K562 (cell line): ENCODE measurements around the gene ACCSL. TPM values are rescaled to one million over a fixed set of nuclear protein-coding genes. Genes with fewer than 3 reads are reported as not detected.
A peak's percentile ranks its signal among the peaks of the same experiment; 100 is the strongest.

Experiments
- ESRRA ChIP-seq: fragments of 450-650 bp; IDR thresholded peaks from 2 replicates; pipeline ENCODE4 v1.6.1; 2014; ENCODE audit warnings: low read depth, mild to moderate bottlenecking, moderate library complexity, borderline replicate concordance
- FUS ChIP-seq: fragments of 200-400 bp; formaldehyde crosslinking; optimal IDR thresholded peaks from 2 replicates; pipeline ENCODE3; 2017; ENCODE audit warnings: low read depth, low read length
- GATA2 ChIP-seq: sonication (generic); formaldehyde crosslinking; IDR thresholded peaks from 2 replicates; pipeline ENCODE4 v1.4.0; 2020; ENCODE audit warnings: mild to moderate bottlenecking, missing genetic modification reagents
- ILK ChIP-seq: fragments of 450-650 bp; IDR thresholded peaks from 2 replicates; pipeline ENCODE4 v1.6.1; 2016; ENCODE audit warnings: missing genetic modification characterization, low read depth, mild to moderate bottlenecking, missing compliant biosample characterization, moderate library complexity, borderline replicate concordance
- JUND ChIP-seq, 2 experiments: IDR thresholded peaks; 2 replicates in 1 of 2; 3 replicates in 1 of 2; pipeline ENCODE4 v1.6.1; 2011; ENCODE audit warnings: borderline replicate concordance in 2 of 2, low read depth in 2 of 2, low read length in 2 of 2, improper control_type of control experiment in 1 of 2, missing biosample characterization in 1 of 2, missing genetic modification characterization in 1 of 2, missing genetic modification reagents in 1 of 2
- KAT2B ChIP-seq: IDR thresholded peaks from one replicate; pipeline ENCODE4 v1.6.1; 2012; ENCODE audit warnings: low read depth, mild to moderate bottlenecking, control low read depth, inconsistent platforms, low read length, moderate library complexity
- MAZ ChIP-seq, 2 experiments: fragments of 450-650 bp in 1 of 2; sonication (generic) in 1 of 2; formaldehyde crosslinking; IDR thresholded peaks in 1 of 2; conservative IDR thresholded peaks in 1 of 2; 2 replicates each; pipeline versions ENCODE4 v1.4.0 to v1.5.0; 2020; ENCODE audit warnings: mild to moderate bottlenecking in 1 of 2, missing genetic modification reagents in 1 of 2
- MECOM ChIP-seq: fragments of 250-450 bp; sonication (Bioruptor Pico); IDR thresholded peaks from 2 replicates; pipeline ENCODE4 v1.8.0; 2022; ENCODE audit warnings: inconsistent platforms
- NR2F6 ChIP-seq: fragments of 450-650 bp; formaldehyde crosslinking; IDR thresholded peaks from 2 replicates; pipeline ENCODE4 v1.4.0; 2020; ENCODE audit warnings: mild to moderate bottlenecking
- POLR2AphosphoS5 ChIP-seq: IDR thresholded peaks from 2 replicates; pipeline ENCODE4 v1.6.1; 2011; ENCODE audit warnings: mild to moderate bottlenecking, low read depth, low read length, moderate library complexity; ENCODE audit not compliant: control insufficient read depth, insufficient read depth
- POU5F1 ChIP-seq: fragments of 150-350 bp; IDR thresholded peaks from 2 replicates; pipeline ENCODE4 v1.6.1; 2014; ENCODE audit warnings: borderline replicate concordance, low read length, low read depth, mild to moderate bottlenecking; ENCODE audit not compliant: partially characterized antibody
- RBM25 ChIP-seq: fragments of 200-400 bp; formaldehyde crosslinking; IDR thresholded peaks from 2 replicates; pipeline ENCODE4 v1.6.1; 2018; ENCODE audit warnings: low read length, low read depth, moderate library complexity; ENCODE audit not compliant: severe bottlenecking
- SMAD2 ChIP-seq: fragments of 150-350 bp; IDR thresholded peaks from 2 replicates; pipeline ENCODE4 v1.6.1; 2014; ENCODE audit warnings: low read depth, mild to moderate bottlenecking, low read length
- SP2 ChIP-seq: IDR thresholded peaks from 2 replicates; pipeline ENCODE4 v1.6.1; 2011; ENCODE audit warnings: mild to moderate bottlenecking, low read depth, low read length, moderate library complexity; ENCODE audit not compliant: poor library complexity, severe bottlenecking; ENCODE audit errors: extremely low read depth
- TFAM ChIP-seq: fragments of 250-450 bp; sonication (Bioruptor Pico); conservative IDR thresholded peaks from 2 replicates; pipeline ENCODE4 v1.5.0; 2021; ENCODE audit warnings: mild to moderate bottlenecking, moderate library complexity
- ZBTB49 ChIP-seq: sonication (generic); formaldehyde crosslinking; IDR thresholded peaks from 2 replicates; pipeline ENCODE4 v1.8.0; 2022; ENCODE audit warnings: missing genetic modification reagents, mild to moderate bottlenecking, borderline replicate concordance
- ZNF232 ChIP-seq: sonication (generic); formaldehyde crosslinking; IDR thresholded peaks from 2 replicates; pipeline ENCODE4 v1.8.0; 2022; ENCODE audit warnings: mild to moderate bottlenecking, missing genetic modification reagents
- ZNF347 ChIP-seq: fragments of 450-650 bp; formaldehyde crosslinking; IDR thresholded peaks from 2 replicates; pipeline ENCODE4 v1.4.0; 2020; ENCODE audit warnings: low read depth, mild to moderate bottlenecking, moderate library complexity
- ZNF444 ChIP-seq: fragments of 250-450 bp; sonication (Bioruptor Pico); IDR thresholded peaks from 2 replicates; pipeline ENCODE4 v1.4.0; 2020; ENCODE audit warnings: mild to moderate bottlenecking, moderate library complexity
- ZNF699 ChIP-seq: fragments of 250-450 bp; sonication (Bioruptor Pico); IDR thresholded peaks from 2 replicates; pipeline ENCODE4 v1.8.0; 2021; ENCODE audit warnings: mild to moderate bottlenecking, moderate library complexity; ENCODE audit not compliant: insufficient replicate concordance
- ZNF785 ChIP-seq: fragments of 250-450 bp; sonication (Bioruptor Pico); IDR thresholded peaks from 2 replicates; pipeline ENCODE4 v1.4.0; 2020; ENCODE audit warnings: mild to moderate bottlenecking
- polyA plus RNA-seq, 8 experiments: library from polyadenylated mRNA; depleted of rRNA in 4 of 8; stranded (reverse) in 5 of 8; unstranded in 3 of 8; fragments of >200 nt; fragmentation: Nextera tagmentation in 2 of 8; fragmentation: Illumina TruSeq in 1 of 8; extraction: Ambion mirVana in 2 of 8; extraction: Trizol in 1 of 8; gene quantifications; 2 replicates each; pipeline versions ENCODE4 v1.2.1 to v1.2.3, GENCODE V29; 2011 to 2014; ENCODE audit warnings: inconsistent platforms in 1 of 8, missing spikeins in 1 of 8
- total RNA-seq, 7 experiments: library from RNA; depleted of rRNA in 6 of 7; stranded (reverse); fragments of >200 nt in 6 of 7; fragmentation: Illumina TruSeq in 2 of 7; extraction: Trizol in 2 of 7; gene quantifications; 2 replicates each; pipeline versions ENCODE4 v1.2.1 to v1.2.3, GENCODE V29; 2011 to 2021; ENCODE audit warnings: low replicate concordance in 1 of 7
- TF ChIP-seq, protein P1 (sequence below): IDR thresholded peaks from 2 replicates; pipeline ENCODE4 v1.6.1; 2014; ENCODE audit warnings: antibody characterized with exemption

ACCSL gene
- total and polyA plus RNA-seq, 9 of the 15 experiments (the other 6 are each of a cell fraction or from before 2014, with no cell fraction given) = not detected

DNA sequence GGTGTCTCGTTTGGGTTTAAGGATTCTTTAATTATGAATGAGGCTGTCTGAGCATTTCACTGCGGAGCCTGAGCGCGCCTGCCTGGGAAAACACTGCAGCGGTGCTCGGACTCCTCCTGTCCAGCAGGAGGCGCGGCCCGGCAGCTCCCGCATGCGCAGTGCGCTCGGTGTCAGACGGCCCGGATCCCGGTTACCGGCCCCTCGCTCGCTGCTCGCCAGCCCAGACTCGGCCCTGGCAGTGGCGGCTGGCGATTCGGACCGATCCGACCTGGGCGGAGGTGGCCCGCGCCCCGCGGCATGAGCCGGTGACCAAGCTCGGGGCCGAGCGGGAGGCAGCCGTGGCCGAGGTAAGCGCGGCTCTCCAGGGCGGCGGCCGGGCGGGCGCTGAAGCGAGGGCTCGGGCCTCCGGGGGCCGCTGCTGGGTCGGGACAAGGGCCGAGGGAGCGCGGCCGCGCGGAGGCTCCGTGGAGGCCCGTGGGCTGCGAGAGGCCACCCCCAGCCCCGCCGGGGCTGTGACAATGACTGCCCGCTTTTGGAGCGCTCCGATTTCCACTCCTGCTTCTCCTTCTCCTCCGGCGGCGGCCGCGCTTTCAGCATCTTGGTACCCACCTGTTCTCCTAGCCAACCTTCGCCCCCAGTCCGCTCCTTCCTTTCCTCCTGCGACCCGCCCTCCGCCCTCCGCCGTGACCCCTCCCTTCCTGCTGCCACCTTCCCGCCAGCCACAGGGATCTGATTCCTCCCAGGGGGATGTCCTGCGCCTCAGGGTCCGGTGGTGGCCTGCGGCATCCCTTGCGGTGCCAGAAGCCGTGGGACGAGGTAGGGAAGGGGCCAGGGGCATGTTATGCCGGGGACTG, 48.0 kb downstream of the ACCSL start, which contains the start of gene EXT2 (continued):
- no peak for TF ChIP-seq TFAM (CRISPR knock-in tag)
- TF ChIP-seq, protein P1, sequence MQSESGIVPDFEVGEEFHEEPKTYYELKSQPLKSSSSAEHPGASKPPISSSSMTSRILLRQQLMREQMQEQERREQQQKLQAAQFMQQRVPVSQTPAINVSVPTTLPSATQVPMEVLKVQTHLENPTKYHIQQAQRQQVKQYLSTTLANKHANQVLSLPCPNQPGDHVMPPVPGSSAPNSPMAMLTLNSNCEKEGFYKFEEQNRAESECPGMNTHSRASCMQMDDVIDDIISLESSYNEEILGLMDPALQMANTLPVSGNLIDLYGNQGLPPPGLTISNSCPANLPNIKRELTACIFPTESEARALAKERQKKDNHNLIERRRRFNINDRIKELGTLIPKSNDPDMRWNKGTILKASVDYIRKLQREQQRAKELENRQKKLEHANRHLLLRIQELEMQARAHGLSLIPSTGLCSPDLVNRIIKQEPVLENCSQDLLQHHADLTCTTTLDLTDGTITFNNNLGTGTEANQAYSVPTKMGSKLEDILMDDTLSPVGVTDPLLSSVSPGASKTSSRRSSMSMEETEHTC = 0 out of 2 replicates have a peak, but pooled peaks have one; percentile 5
- no peak for TF ChIP-seq NR2F6 (CRISPR knock-in tag)
- TF ChIP-seq ESRRA = 0 out of 2 replicates have a peak, but pooled peaks have one; percentile 17
- TF ChIP-seq ZNF785 (CRISPR knock-in tag) = no peak
- TF ChIP-seq ZNF699 (CRISPR knock-in tag) = no peak
- TF ChIP-seq ZNF444 (CRISPR knock-in tag) = no peak
- peak; percentile 36 for TF ChIP-seq SP2
- TF ChIP-seq MAZ (CRISPR knock-in tag; conservative IDR thresholded peaks at IDR 0.05 in 1 of 2, IDR thresholded peaks at IDR 0.05 in 1 of 2) = peak in 1 of 2 experiments; percentile 74; a peak in 1 of 4 replicates
- TF ChIP-seq JUND (IDR thresholded peaks at IDR 0.05; ENCODE audit: borderline replicate concordance, low read depth, low read length) = peak; percentile 53; the same call in 1 of the 2 replicates
- no peak for TF ChIP-seq JUND (tag; IDR thresholded peaks at IDR 0.05; ENCODE audit: borderline replicate concordance, low read depth, low read length)
- no peak for TF ChIP-seq ILK
- no peak for TF ChIP-seq ZBTB49 (CRISPR knock-in tag)
- no peak for TF ChIP-seq ZNF347 (CRISPR knock-in tag)
- no peak for TF ChIP-seq ZNF232 (CRISPR knock-in tag)
- no peak for TF ChIP-seq MECOM (CRISPR knock-in tag)
- TF ChIP-seq POU5F1 = no peak
- TF ChIP-seq SMAD2 = no peak
- TF ChIP-seq RBM25 = no peak
- TF ChIP-seq FUS = no peak
- TF ChIP-seq GATA2 (CRISPR knock-in tag) = no peak
- TF ChIP-seq KAT2B = no peak
- no peak for TF ChIP-seq POLR2AphosphoS5
